ENCODE results near the gene ICA1.

The ICA1 gene

GRCh38 chr7:8258166-8258565 lies 3.8 kb downstream of the ICA1 start:
- H3K4me3 ChIP-seq (ENCODE audit: low read depth, low read length) = no peak overlapping the region
- no peaks in the 10 kb centered on the region for H3K4me1 ChIP-seq (ENCODE audit: control insufficient read depth, insufficient read depth, low read length)
- H3K9me3 ChIP-seq (ENCODE audit: control insufficient read depth, insufficient read depth, low read depth, low read length) = no peaks in the 10 kb centered on the region
- CTCF ChIA-PET = no interaction called here
- POLR2A ChIA-PET = no interaction called here
- H3K36me3 ChIP-seq (ENCODE audit: control insufficient read depth in 2 of 2, insufficient read depth in 1 of 2, low read length in 2 of 2) = no peaks in the 10 kb centered on the region
- TF ChIP-seq, protein P1, sequence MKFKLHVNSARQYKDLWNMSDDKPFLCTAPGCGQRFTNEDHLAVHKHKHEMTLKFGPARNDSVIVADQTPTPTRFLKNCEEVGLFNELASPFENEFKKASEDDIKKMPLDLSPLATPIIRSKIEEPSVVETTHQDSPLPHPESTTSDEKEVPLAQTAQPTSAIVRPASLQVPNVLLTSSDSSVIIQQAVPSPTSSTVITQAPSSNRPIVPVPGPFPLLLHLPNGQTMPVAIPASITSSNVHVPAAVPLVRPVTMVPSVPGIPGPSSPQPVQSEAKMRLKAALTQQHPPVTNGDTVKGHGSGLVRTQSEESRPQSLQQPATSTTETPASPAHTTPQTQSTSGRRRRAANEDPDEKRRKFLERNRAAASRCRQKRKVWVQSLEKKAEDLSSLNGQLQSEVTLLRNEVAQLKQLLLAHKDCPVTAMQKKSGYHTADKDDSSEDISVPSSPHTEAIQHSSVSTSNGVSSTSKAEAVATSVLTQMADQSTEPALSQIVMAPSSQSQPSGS (tag by site-specific recombination; IDR thresholded peaks at IDR 0.05; ENCODE audit: low read depth) = peak; percentile 34; the same call in 1 of the 2 replicates
- TF ChIP-seq ZNF10 (tag by site-specific recombination; IDR thresholded peaks at IDR 0.05) = no peak
- H3K27ac ChIP-seq (ENCODE audit: extremely low read depth, low read depth, low read length) = no peak overlapping the region

DNA sequence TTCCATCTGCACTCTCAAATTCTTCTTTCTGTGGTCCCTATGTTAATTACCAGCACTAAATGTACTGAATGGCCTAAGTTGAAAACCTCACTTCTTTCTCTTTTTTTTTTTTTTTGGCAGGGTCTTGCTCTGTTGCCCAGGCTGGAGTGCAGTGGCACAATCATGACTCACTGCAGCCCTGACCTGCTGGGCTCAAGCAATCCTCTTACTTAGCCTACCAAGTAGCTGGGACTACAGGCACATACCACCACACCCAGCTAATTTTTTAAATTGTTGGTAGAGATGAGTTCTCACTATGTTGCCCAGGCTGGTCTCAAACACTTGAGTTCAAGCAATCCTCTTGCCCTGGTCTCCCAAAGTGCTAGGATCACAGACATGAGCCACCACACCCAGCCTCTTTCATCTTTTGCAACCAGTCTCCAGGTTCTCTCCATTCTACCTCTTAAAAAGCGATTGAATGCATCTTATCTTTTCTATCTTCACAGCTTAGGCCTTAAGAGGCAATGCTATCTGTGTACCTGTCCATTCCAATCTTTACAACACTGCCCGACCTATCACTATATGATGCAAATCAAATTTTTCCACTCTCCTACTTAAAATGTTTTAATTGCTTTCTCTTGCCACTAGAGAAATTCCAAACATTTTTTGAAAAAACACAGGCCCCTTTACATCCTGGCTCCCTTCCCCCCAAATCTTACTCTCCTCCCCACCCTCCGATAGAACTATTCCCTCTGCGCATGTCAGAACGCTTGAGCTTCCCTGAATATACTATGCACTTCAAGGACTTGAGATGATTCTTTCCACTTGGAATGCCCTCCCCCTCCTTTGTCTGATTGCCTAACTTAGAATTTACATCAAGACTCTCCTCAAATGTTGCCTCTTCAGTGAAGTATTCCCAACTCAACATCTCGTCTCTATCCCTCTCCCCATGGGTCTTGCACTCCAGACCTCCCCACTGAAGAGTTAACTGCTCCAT lies 6.0 kb downstream of the ICA1 start:
- no peak overlapping the region for H3K4me3 ChIP-seq (ENCODE audit: low read depth, low read length)
- ChIA-PET CTCF (interaction anchor here (0.6 kb wide), 1 partner anchor 35 kb away, joined by 3 read pairs; no protein-coding TSS in a partner anchor), POLR2A (no interaction called here)
- no peaks in the 10 kb centered on the region for H3K4me1 ChIP-seq (ENCODE audit: control insufficient read depth, insufficient read depth, low read length)
- no peaks in the 10 kb centered on the region for H3K36me3 ChIP-seq (ENCODE audit: control insufficient read depth in 2 of 2, insufficient read depth in 1 of 2, low read length in 2 of 2)
- TF ChIP-seq ZFP41 (tag by site-specific recombination; IDR thresholded peaks at IDR 0.05; ENCODE audit: borderline replicate concordance) = no peak
- TF ChIP-seq ZNF843 (tag by site-specific recombination; IDR thresholded peaks at IDR 0.05) = no peak
- no peak for TF ChIP-seq ZNF148 (tag by site-specific recombination; IDR thresholded peaks at IDR 0.05; ENCODE audit: borderline replicate concordance)
- H3K27ac ChIP-seq (ENCODE audit: extremely low read depth, low read depth, low read length) = no peak overlapping the region
- H3K9me3 ChIP-seq (ENCODE audit: control insufficient read depth, insufficient read depth, low read depth, low read length) = no peaks in the 10 kb centered on the region

- no peaks in the 10 kb centered on the region for H3K9me3 ChIP-seq (ENCODE audit: control insufficient read depth, insufficient read depth, low read depth, low read length)
- H3K27ac ChIP-seq (ENCODE audit: extremely low read depth, low read depth, low read length) = no peak overlapping the region
- no peaks in the 10 kb centered on the region for H3K4me1 ChIP-seq (ENCODE audit: control insufficient read depth, insufficient read depth, low read length)
- CTCF ChIA-PET = interaction anchor here (0.5 kb wide), 1 partner anchor 65 kb away, joined by 4 read pairs; no protein-coding TSS in a partner anchor
- no peak overlapping the region for H3K4me3 ChIP-seq (ENCODE audit: low read depth, low read length)
- H3K36me3 ChIP-seq (ENCODE audit: control insufficient read depth in 2 of 2, insufficient read depth in 1 of 2, low read length in 2 of 2) = no peaks in the 10 kb centered on the region
- no peak for TF ChIP-seq ZNF549 (tag by site-specific recombination; IDR thresholded peaks at IDR 0.05)
- TF ChIP-seq, protein P2, sequence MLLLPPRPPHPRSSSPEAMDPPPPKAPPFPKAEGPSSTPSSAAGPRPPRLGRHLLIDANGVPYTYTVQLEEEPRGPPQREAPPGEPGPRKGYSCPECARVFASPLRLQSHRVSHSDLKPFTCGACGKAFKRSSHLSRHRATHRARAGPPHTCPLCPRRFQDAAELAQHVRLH (tag by site-specific recombination; IDR thresholded peaks at IDR 0.05) = no peak
- no peak for TF ChIP-seq ZSCAN23 (tag by site-specific recombination; IDR thresholded peaks at IDR 0.05)
- no peak for TF ChIP-seq ZNF311 (tag by site-specific recombination; IDR thresholded peaks at IDR 0.05; ENCODE audit: borderline replicate concordance)
- TF ChIP-seq ZSCAN16 (tag by site-specific recombination; IDR thresholded peaks at IDR 0.05) = no peak
- TF ChIP-seq, protein P3, sequence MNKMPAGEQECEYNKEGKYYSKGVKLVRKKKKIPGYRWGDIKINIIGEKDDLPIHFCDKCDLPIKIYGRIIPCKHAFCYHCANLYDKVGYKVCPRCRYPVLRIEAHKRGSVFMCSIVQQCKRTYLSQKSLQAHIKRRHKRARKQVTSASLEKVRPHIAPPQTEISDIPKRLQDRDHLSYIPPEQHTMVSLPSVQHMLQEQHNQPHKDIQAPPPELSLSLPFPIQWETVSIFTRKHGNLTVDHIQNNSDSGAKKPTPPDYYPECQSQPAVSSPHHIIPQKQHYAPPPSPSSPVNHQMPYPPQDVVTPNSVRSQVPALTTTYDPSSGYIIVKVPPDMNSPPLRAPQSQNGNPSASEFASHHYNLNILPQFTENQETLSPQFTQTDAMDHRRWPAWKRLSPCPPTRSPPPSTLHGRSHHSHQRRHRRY (tag by site-specific recombination; IDR thresholded peaks at IDR 0.05) = no peak
- TF ChIP-seq ZNF473 (tag by site-specific recombination; IDR thresholded peaks at IDR 0.05) = no peak
- TF ChIP-seq ZNF449 (tag by site-specific recombination; IDR thresholded peaks at IDR 0.05) = no peak
- no peak for TF ChIP-seq ZNF776 (tag by site-specific recombination; IDR thresholded peaks at IDR 0.05; ENCODE audit: borderline replicate concordance)
- no peak for TF ChIP-seq ZNF785 (tag by site-specific recombination; IDR thresholded peaks at IDR 0.05)
- TF ChIP-seq ZNF274 (IDR thresholded peaks at IDR 0.05; ENCODE audit: low read length) = no peak
- TF ChIP-seq ZNF274 (tag by site-specific recombination; IDR thresholded peaks at IDR 0.05; ENCODE audit: borderline replicate concordance) = no peak
- POLR2A ChIA-PET = no interaction called here
Observed at GRCh38 chr7:8254667-8255066, 7.3 kb downstream of the ICA1 start.

All from HEK293 (cell line).